ENCODE data around the gene SPATA2L.

The SPATA2L gene

DNA sequence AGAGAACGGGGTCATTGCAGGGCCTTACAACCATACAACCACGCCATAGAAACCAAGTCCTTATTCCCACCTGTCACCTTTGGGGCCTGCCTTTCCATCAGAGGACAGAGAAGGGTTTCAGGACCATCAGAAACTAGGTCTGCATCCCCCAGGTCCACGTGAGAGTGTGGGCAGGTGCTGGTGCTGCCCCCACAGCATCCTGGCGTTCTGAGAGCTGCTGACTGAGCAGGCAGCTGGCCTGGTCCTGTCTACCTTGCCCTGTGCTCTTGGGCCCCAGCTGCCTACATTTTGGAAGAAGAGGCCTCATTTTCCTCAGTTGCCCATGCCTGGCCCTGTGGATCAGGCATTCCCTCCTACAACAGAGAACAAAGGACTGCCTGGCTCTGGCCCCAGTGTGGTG, 41.4 kb upstream of the SPATA2L start:
- in situ Hi-C loops (cut with HindIII; ENCODE audit: low sequenced_read_pairs): no loop called here
- no peak for DNase-seq (ENCODE audit: low read depth, low spot score)
- H3K4me3 ChIP-seq (ENCODE audit: low read depth, low read length): no peak overlapping the region
- TF ChIP-seq, protein P1, sequence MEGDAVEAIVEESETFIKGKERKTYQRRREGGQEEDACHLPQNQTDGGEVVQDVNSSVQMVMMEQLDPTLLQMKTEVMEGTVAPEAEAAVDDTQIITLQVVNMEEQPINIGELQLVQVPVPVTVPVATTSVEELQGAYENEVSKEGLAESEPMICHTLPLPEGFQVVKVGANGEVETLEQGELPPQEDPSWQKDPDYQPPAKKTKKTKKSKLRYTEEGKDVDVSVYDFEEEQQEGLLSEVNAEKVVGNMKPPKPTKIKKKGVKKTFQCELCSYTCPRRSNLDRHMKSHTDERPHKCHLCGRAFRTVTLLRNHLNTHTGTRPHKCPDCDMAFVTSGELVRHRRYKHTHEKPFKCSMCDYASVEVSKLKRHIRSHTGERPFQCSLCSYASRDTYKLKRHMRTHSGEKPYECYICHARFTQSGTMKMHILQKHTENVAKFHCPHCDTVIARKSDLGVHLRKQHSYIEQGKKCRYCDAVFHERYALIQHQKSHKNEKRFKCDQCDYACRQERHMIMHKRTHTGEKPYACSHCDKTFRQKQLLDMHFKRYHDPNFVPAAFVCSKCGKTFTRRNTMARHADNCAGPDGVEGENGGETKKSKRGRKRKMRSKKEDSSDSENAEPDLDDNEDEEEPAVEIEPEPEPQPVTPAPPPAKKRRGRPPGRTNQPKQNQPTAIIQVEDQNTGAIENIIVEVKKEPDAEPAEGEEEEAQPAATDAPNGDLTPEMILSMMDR (IDR thresholded peaks at IDR 0.05; ENCODE audit: low read depth, low read length): no peak

DNA sequence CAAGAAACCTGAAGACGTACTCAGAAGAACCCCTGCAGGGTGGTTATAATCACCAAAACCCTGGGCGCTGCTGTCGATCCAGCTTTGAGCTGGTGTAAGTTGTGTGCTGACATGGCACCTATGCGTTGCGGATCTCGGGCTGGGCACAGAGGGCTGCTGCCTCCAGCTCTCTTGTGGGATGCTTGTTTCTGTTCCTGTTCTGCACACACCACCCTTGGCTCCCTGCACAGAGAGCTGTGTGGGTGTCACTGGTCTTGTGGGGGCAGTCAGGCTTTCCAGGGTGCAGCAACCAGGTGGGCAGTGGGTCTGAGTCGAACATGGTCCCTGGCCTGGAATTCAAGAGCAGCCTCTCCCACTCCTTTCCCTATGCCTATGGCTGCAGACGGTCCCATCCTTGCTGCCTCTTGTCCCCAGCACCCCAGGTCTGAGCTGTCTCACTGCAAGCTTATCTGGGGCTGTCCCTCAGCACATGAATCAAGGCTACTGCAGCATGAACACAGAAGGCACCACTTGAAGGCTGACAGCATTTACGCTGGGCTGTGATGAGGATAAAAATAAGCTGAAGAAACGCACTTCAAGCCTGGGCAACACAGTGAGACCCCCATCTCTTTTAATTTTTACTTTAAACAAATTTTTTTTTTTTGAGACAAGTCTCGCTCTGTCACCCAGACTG, 40.0 kb upstream of the SPATA2L start:
- H3K4me3 ChIP-seq (ENCODE audit: low read depth, low read length): no peak overlapping the region
- TF ChIP-seq, protein P1 (IDR thresholded peaks at IDR 0.05; ENCODE audit: low read depth, low read length): no peak
- in situ Hi-C loops (cut with HindIII; ENCODE audit: low sequenced_read_pairs): no loop called here
- no peak for DNase-seq (ENCODE audit: low read depth, low spot score)

DNA sequence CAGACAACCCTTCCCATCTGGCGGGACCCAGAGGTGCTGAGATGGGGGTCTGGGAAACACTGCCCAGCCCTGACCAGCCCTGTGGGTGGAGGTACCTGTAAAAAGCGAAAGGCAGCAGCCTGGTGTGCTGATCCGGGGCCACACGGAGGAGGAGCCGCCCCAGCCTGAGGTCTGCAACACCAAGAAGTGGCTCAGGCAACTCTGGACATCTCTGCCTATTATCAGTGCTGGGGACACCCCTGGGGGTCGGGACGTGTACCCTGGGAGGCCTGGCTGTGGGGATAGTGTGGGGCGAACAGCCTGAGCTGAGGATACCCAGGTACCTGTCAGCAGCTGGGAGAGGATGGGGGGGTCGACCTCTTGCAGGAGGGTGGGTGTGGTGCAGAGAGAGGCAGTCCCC, 37.9 kb upstream of the SPATA2L start:
- TF ChIP-seq, protein P1 (IDR thresholded peaks at IDR 0.05; ENCODE audit: low read depth, low read length): no peak
- in situ Hi-C loops (cut with HindIII; ENCODE audit: low sequenced_read_pairs): no loop called here
- no peak overlapping the region for H3K4me3 ChIP-seq (ENCODE audit: low read depth, low read length)
- no peak for DNase-seq (ENCODE audit: low read depth, low spot score)

DNA sequence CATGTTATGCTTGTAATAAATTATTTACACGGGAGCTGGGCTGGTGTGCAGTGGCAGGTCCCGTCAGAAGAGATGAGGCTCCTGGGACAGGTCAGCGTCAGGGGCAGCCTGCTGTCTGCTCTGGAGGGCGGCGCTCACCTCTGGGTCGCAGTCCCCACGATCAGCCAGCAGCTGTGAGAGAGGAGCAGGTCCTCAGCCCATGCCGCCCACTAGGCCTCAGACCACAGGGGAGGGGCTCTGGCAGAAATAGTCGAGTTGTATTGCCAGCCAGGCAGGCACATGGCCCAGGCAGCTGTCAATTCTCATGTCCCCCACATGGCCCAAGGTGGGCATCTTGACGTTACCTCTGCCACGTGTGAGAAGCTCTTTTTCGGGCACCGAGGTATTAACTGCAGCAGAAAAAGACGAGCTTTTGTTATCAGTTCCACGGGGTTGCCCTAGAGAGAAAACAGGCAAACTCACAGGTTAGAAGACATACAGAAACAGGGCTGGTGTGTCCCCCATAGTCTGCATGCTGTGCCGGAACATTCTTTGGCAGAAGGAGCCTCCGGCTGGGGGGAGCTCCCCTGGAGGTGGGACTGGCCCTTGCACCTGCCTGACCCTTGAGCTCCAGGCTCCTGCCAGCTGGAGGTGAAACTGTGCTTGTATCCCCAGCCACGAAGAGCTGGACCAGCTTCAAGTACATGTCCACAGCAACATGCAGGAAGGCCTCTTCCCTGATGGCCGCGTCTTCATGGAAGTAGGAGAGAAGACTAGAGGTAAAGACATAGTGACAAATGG, 37.2 kb upstream of the SPATA2L start:
- DNase-seq (ENCODE audit: low read depth, low spot score): no peak
- H3K4me3 ChIP-seq (ENCODE audit: low read depth, low read length): no peak overlapping the region
- TF ChIP-seq, protein P1 (IDR thresholded peaks at IDR 0.05; ENCODE audit: low read depth, low read length): no peak
- in situ Hi-C loops (cut with HindIII; ENCODE audit: low sequenced_read_pairs): no loop called here

DNA sequence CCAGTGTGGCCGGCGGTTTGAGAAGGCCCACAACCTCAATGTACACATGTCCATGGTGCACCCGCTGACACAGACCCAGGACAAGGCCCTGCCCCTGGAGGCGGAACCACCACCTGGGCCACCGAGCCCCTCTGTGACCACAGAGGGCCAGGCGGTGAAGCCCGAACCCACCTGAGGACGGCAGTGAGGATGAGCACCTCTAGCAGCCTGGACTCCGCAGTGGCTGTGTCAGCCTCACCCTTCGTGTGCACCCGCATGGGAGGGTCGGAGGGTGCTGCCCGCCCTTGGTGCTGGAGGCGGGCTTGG, 36.5 kb upstream of the SPATA2L start:
- TF ChIP-seq, protein P1 (IDR thresholded peaks at IDR 0.05; ENCODE audit: low read depth, low read length): no peak
- no peak overlapping the region for H3K4me3 ChIP-seq (ENCODE audit: low read depth, low read length)
- DNase-seq (ENCODE audit: low read depth, low spot score): no peak
- in situ Hi-C loops (cut with HindIII; ENCODE audit: low sequenced_read_pairs): no loop called here

DNA sequence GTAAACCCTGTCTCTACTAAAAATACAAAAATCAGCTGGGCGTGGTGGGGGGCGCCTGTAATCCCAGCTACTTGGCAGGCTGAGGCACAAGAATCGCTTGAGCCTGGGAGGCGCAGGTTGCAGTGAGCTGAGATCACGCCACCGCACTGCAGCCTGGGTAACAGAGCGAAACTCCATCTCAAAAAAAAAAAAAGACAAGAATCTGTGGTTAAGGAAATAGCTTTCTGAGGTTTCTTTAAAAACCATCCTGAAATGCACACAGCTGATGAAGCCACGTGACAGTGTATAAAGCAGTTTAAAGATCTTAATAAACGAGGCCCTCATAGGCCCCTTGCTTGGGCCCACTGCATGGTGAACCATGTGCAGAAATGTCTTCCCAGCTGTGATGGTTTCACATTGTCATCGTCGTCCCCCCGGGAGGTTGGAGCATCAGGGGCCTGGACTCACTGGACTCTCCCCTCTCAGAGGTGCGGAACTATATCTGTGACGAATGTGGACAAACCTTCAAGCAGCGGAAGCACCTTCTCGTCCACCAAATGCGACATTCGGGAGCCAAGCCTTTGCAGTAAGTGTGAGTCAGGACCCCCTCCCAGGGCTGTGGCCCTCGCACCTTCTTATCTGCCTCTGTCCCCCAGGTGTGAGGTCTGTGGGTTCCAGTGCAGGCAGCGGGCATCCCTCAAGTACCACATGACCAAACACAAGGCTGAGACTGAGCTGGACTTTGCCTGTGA, 36.0 kb upstream of the SPATA2L start:
- no peak for DNase-seq (ENCODE audit: low read depth, low spot score)
- in situ Hi-C loops (cut with HindIII; ENCODE audit: low sequenced_read_pairs): no loop called here
- H3K4me3 ChIP-seq (ENCODE audit: low read depth, low read length): no peak overlapping the region
- TF ChIP-seq, protein P1 (IDR thresholded peaks at IDR 0.05; ENCODE audit: low read depth, low read length): no peak

Measured in astrocyte of the spinal cord (primary cell).